ENCODE measurements around the gene LAMC2.
"Not testable (repeated sequence)": the region's sequence is repeated elsewhere in the genome, so short reads cannot be mapped to it uniquely, and the experiment has no call there.

The LAMC2 gene

DNA sequence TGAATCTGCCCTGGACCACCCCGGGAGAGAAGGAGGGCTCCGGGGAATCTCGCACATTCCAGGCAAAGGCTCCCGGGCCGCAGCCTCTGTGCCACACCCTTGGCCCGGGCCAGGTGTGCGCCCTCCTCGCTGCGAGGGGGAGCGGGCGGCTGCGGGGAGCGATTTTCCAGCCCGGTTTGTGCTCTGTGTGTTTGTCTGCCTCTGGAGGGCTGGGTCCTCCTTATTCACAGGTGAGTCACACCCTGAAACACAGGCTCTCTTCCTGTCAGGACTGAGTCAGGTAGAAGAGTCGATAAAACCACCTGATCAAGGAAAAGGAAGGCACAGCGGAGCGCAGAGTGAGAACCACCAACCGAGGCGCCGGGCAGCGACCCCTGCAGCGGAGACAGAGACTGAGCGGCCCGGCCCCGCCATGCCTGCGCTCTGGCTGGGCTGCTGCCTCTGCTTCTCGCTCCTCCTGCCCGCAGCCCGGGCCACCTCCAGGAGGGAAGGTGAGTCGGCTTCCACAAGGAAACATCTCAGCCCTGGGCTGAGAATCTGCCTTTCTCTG is at the start of gene LAMC2:
Gene LAMC2, plus strand, starts transcription at position 324 of the 550 bp plus-strand sequence. Its CDS starts 89 bp downstream, at position 413.
- peak; percentile 56 for DNase-seq

DNA sequence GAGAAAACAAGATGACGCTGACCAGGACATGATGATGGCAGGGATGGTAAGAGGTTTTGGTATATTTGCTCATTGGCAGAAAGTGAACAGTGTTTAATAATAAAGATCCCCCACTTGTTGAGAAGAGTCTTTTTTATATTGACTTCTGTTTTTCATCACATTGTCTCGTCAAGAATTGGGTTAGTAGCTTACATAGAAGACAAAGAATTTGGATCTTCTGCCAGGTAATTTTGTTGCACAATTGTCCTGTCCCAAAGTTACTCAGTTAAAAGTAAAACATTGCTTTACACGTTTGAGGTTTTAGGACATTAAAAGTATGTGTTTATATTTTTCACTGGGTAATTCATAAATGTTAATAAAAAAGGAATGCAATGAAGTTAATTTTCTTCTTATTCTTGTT is 48.3 kb upstream of the LAMC2 start:
- DNase-seq = no peak

GRCh38 chr1:183138301-183138700 is 47.8 kb upstream of the LAMC2 start:
- no peak for DNase-seq

DNA sequence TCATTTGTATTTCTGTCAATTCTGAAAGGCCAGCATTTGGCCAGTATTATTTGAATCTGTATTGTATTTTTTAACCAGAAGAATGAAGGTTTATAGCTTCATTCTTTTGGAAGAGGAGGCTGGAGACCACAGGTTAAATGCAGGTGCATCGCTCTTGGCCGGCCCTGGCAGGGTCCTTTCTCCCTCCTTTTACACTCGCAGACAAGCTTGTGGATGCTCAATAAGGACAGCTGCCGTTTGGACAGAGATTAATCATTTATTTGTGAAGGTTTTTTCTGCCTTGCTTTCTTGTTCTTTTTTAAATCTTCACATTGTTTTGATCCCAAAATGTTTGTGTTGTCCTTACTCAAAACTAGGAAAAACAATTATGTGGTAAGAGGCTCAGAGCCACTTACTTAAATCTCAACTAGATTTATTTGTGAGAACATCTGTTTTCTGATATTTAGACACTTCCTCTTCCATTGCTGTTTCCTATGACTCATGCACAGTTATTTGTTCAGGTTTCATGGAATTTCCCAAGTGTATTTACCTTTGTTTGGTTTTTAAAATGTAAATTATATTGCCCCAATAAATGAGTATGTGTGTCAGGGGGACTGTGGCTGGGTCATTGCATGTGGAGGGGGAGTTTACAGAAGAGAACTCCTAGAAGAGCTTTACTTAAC is 46.7 kb upstream of the LAMC2 start:
- DNase-seq = no peak

DNA sequence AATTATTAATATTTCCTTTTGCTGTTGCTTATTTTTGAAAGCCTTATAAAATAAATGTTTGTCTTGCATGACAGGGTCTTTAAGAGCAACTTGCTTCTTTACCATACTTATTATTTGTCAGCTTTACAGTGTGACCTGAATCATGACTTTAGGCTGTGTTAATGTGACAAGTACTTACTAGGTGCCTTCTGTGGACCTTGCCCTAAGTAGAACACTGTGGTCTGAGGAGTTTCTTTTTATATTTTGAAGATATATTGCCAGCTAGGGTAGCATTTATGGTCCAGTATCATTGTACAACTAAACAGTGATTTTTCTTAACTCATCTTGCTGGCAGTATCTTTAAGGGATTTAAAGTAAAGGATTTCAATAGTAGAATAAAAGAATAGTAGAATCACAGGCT is 45.4 kb upstream of the LAMC2 start:
- no peak for DNase-seq

DNA sequence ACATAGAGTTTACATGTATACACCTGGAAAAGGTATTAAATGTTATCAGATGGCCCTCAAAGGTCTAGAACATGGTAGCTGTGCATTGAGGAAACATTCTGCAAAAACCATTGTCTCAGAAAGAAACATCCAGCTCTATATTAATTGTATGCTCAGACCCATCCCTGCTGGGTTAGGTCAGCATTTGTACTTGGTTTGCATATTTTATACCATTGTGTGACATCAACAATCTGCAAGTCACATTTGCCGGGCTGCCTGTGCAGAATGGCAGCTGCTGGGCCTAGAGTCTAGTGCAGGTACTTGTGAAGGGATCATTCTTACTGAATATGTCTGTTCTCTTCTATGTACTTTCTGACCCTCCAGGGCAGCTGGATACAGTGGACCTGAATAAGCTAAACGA is 43.9 kb upstream of the LAMC2 start:
- DNase-seq = no peak

DNA sequence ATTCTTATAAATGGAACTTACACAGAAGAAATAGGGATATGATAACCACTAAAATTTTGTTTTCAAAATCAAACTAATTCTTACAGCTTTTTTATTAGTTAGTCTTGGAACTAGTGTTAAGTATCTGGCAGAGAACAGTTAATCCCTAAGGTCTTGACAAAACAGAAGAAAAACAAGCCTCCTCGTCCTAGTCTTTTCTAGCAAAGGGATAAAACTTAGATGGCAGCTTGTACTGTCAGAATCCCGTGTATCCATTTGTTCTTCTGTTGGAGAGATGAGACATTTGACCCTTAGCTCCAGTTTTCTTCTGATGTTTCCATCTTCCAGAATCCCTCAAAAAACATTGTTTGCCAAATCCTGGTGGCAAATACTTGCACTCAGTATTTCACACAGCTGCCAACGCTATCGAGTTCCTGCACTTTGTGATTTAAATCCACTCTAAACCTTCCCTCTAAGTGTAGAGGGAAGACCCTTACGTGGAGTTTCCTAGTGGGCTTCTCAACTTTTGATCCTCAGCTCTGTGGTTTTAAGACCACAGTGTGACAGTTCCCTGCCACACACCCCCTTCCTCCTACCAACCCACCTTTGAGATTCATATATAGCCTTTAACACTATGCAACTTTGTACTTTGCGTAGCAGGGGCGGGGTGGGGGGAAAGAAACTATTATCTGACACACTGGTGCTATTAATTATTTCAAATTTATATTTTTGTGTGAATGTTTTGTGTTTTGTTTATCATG is 42.3 kb upstream of the LAMC2 start:
- no peak for DNase-seq

GRCh38 chr1:183144752-183145151 is 41.3 kb upstream of the LAMC2 start:
- DNase-seq = no peak

DNA sequence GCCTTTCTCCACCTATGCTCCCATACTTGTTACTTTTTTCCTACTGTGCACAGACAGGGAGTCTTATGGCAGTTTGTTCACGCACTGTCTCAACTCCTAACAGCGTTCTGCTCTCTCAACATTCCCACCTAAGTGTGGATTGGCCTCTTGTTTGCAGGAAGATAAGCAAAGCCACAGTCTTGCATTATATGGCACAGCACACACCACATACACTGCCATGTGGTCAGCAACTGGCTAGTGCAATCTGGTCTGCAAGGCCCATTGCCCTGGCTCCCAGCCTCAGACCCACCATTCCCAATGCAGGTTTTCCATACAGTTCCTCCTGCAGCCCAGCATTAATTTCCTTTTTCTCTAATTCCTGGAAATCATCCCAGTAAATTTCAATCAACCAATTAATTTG is 38.3 kb upstream of the LAMC2 start:
- DNase-seq = no peak

- no peak for DNase-seq
Measured at GRCh38 chr1:183148599-183148998, 37.5 kb upstream of the LAMC2 start.

- no peak for DNase-seq
Measured at GRCh38 chr1:183149273-183149672, 36.8 kb upstream of the LAMC2 start.

- DNase-seq = not testable (repeated sequence)
Measured at GRCh38 chr1:183150032-183150431, 36.0 kb upstream of the LAMC2 start.

GRCh38 chr1:183150445-183150844 is 35.6 kb upstream of the LAMC2 start:
- no peak for DNase-seq

DNA sequence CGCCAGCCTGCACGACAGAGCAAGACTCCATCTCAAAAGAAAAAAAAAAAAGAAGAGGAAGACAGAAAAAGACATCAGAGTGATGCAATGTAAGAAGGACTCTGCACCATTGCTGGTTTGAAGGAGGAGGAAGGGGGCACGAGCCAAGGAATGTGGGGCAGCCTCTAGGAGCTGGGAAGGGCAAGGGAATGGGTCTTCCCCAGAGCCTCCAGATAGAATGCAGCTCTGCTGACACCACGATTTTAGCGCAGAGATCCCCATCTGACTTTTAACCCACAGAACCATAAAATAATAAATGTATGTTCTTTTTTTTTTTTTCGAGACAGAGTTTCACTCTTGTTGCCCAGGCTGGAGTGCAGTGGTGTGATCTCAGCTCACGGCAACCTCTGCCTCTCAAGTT is 33.9 kb upstream of the LAMC2 start:
- no peak for DNase-seq

GRCh38 chr1:183155939-183156338 is 30.1 kb upstream of the LAMC2 start:
- no peak for DNase-seq

DNA sequence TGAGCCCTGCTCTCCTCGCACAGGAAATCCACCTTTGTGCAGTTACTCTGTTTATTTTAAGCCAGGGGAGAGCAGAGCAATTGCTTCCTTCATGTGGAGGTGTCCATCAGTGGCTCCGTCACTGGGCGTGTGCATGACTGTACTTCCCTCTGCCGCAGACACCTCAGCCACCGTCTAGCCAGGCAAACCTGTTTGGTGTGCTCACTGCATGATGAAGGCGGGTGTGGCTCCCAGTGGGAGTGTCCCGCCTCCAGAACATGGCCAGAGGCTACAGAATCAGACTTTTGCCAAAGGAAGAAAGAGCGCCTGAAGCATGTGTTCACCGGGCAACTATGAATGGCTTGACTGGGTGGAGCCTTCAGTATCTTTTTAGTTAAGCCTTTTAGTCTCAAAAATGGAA is 26.1 kb upstream of the LAMC2 start:
- DNase-seq = no peak

- DNase-seq = no peak
Measured at GRCh38 chr1:183161391-183161790, 24.7 kb upstream of the LAMC2 start.

GRCh38 chr1:183163316-183163715 is 22.7 kb upstream of the LAMC2 start:
- DNase-seq = no peak

DNA sequence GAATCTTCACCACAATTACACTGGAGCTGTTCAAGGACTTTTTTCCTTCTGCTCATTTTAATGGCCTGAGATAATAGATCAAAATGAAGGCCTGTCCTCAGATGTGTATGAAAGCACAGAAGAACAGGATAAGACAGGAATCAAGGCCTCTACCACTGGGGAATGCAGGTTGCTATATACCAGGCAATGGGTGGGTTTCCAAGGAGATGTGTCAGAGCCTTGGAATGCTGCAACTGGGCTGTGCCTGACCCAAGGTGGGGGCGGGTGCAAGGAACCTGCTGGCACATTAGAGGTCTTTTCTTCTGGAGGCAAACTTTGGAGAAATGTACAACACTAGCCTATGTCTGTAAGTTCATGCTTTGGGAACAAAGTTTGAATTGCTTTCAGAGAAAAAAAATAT is 21.7 kb upstream of the LAMC2 start:
- no peak for DNase-seq

DNA sequence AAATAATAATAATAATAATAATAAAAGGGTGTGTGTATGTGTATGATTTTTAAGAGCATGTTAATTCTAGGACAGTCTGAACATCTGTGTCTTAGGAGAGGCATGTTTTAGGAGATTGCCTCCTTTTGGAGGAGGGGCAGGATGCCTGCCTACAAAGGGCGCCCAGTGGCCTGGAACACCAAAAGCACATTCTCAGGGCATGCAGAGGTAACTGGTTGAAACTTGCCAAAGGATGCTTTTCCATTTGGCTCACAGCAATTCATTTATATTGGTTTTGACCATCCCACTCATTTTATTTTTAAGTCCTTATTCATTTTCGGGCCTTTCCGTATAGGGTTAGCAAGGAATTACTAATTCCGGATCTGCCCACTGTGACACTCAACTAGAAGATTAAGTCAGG is 21.1 kb upstream of the LAMC2 start:
- no peak for DNase-seq

DNA sequence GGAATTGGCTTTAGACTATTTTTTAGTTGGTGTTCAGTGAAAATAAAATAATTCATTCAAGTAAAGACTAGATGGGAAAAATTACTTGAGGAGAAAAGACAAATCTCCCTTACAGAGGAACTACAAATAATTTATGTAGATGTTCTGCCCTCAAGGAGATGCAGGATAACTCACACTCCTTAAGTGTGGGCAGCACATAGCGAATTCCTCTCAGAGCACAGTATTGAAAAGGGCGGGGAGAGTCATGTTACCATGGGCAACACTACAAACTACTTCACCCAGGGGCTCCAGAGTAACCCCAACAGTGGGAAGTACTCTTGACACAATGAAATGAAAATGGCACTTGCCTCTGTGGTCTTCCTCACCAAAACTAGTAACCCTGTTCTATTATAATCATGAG is 20.6 kb upstream of the LAMC2 start:
- DNase-seq = no peak

- no peak for DNase-seq
Measured at GRCh38 chr1:183166454-183166853, 19.6 kb upstream of the LAMC2 start.

- DNase-seq = no peak
Measured at GRCh38 chr1:183167676-183168075, 18.4 kb upstream of the LAMC2 start.

DNA sequence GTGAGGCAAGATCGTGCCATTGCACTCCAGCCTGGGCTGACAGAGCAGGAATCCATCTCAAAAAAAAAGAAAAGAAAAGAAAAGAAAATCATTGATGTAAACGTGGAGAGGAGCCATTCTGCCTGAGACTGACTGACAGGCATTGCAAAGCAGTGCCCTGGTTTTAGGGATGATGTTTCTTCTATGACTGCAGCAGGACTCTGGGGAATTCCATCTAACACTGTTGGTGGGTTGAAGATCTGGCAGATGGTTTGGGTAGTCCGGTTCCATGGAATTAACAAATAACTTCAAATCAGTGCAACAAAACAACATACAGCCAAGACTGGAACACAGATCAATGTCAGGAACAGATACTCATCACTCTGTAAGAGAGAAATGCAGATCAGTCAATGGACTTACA is 17.8 kb upstream of the LAMC2 start:
- DNase-seq = no peak

GRCh38 chr1:183173828-183174227 is 12.2 kb upstream of the LAMC2 start:
- no peak for DNase-seq
